ENCODE data around the gene MICALL1.
"Not testable (repeated sequence)": the region's sequence is repeated elsewhere in the genome, so short reads cannot be mapped to it uniquely, and the experiment has no call there.

MICALL1 gene

DNA sequence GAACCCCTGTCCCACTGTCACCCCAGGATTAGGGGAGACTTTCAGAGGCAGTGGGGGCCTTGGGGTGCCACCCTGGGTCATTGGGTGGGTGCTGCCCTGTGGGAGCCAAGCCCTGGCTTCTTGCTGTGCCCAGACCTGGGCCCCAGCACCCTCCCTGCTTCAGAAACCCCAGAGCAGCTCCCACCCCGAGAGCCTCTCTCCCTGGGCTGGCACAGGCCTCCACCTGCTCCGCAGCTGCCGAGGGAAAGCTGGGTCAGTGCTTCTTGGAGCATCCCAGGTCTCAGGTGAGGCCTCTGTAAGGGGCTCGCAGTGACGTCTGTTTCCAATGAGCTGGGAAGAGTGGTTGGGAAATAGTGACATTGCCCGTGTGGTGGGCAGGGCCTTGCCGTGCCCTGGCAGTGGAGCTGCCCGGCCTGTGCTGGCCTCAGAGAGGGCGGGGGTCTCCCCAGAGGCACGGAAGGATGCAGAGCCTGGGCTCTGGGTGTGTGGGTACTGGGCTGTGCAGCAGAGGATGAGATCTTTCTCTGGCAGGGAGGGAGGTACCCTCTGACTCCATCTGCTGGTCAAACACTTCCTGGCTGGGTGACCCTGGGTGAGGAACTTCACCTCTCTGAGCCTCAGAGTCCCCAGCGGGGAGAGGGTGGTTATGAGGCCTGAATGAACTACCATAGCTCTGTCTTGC lies 24.3 kb downstream of the MICALL1 start:
- DNase-seq (ENCODE audit: low spot score) = peak; percentile 77

DNA sequence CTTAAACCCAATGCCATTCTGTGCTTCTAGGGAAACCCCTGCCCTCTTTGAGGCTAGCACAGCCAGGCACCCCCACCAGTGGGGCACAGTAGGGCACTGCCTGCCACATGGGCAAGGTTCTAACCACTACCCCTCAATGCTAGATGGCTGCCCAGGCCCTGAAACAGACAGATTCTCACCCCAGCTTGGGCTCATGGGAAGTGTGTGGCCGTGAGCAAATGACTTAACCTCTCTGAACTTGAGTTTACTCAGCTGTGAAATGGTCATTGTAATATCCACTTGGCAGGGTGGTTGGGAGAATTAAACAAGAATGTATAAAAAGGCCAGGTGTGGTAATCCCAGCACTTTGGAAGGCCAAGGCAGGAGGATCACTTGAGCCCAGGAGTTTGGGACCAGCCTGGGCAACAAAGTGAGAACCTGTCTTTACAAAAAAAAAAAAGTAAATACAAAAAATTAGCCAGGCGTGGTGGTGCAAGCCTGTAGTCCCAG lies 24.9 kb downstream of the MICALL1 start:
- DNase-seq (ENCODE audit: low spot score) = no peak

DNA sequence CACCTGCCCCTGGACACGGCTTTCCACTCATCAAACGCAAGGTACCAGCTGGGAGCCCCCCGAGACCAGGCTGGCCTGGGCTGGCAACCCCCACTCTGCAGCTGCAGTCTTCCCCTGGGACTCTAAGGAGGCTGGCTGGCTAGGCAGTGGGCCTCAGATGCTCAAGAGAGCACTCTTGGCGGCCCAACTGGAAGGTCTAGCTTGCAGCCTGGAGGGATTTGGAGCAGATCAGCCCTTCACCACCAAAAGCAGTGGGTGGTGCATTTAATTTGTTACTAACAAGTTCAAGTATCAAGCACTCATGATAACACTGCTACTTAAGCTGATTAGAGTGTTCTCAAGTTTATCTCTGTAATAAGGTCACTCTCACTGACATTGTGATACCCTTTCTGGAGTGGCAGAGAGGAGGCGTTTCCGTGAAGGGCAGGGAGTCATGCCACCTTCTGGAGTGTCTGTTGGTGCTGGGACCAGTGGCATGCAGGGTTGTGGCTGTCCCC lies 25.8 kb downstream of the MICALL1 start:
- DNase-seq (ENCODE audit: low spot score) = no peak

DNA sequence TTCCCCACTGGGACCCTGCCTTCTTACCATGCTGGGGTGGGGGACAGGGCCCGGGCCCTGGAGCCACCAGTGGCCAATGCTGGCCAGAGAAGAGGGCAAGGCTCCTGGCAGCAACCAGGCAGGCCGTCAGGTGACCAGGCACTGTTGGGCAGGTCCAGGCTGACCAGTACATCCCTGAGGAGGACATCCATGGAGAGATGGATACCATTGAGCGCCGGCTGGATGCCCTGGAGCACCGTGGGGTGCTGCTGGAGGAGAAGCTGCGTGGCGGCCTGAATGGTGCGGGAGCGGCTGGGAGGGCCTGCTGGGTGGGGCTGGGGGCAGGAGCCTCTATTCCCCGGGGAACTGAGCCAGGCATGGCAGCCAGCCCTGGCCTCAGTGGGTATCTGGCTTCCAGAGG lies 26.3 kb downstream of the MICALL1 start:
- no peak for DNase-seq (ENCODE audit: low spot score)

DNA sequence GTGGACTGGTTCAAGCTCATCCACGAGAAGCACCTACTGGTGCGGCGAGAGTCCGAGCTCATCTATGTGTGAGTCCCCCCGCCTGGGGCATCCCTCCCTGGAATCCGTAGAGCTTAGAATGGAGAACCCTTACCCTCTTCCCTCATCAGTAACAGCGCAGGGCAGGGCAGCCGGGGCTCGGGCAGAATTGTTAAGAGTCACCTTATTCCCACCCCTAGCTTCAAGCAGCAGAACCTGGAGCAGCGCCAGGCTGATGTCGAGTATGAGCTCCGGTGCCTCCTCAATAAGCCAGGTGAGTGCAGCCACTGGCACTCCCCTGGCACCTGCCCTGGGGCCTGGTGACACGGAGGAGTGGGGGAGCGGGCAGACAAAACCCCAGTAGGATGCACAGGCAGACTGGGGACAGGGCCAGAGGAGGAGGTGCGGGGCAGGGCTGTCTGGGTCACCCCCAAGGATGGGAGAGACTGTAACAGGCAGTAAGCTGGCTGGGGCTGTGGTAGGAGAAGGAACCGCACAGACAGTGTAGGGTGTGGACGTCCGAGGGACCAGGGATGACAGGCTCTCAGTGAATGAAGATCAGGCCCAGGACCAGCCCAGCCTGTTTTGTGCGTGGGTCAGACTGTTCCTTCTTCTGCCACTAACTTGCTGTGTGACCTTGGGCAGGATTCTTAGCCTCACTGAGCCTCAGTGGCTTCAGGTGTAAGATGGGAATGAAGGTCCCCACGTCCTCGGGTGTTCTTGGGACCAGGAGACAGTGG lies 26.9 kb downstream of the MICALL1 start:
- DNase-seq (ENCODE audit: low spot score) = no peak

DNA sequence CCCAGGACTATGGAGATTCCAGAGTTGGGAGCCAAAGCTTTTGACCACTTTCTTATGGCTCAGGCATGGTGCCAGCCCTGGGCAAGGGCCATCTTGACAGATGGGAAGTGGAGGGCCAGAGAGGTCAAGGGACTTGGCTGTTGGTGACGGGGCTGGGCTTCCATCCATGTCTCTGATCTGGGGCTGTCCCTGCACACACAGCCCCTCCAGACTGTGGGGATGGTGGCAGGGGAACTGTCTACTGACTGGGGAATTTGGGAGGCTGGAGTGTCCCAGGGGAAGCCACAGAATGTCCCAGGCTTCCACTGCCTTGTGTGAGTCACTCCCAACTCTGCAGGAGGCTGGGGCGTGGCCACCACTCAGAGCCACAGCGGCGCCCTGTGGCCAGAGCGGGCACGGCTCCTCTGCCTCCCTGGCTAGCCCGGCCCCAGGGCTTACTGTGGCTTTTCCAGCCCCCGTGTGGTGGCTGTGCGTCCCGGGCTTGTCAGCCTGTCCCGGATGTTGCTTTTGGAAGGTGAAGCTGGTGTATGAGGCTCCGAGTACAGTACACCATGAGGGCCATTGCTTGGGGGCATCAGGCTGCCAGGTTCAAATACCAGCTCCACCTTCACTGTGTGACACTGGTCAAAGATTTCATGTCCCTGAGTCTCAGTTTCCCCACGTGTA lies 27.7 kb downstream of the MICALL1 start:
- peak; percentile 95 for DNase-seq (ENCODE audit: low spot score)

DNA sequence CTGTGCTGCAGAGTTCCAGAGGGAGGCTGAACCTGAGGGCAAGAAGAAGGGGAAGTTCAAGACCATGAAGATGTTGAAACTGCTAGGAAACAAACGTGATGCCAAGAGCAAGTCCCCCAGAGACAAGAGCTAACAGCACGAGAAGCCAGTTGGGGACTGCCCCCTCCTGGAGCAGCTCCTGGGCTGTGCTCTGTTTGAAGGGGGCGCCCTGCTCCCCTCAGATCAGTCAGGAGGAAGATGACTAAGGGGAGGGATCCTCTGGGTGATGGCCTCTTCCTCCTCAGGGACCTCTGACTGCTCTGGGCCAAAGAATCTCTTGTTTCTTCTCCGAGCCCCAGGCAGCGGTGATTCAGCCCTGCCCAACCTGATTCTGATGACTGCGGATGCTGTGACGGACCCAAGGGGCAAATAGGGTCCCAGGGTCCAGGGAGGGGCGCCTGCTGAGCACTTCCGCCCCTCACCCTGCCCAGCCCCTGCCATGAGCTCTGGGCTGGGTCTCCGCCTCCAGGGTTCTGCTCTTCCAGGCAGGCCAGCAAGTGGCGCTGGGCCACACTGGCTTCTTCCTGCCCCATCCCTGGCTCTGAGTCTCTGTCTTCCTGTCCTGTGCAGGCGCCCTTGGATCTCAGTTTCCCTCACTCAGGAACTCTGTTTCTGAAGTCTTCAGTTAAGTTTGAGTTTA lies 34.7 kb downstream of the MICALL1 start:
- DNase-seq (ENCODE audit: low spot score) = no peak

DNA sequence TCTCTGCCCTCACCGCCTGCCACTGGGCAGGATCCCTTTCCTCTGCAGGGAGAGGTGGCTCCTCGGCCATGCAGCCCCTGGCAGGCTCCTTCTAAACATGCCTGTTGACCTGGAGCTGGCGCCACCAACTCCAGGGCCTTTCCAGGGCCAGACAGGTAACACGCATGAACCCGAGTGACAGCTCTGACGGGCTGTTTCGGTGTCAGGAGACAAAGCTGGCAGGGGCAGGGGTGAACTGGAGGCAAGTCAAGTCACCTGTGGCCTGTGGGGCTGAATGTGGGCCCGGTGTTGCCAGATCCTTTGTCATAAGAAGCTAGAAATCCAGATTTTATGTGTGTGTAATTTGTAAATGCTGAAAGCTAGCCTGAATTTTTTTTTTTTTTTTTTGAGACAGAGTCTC lies 36.0 kb downstream of the MICALL1 start:
- no peak for DNase-seq (ENCODE audit: low spot score)

DNA sequence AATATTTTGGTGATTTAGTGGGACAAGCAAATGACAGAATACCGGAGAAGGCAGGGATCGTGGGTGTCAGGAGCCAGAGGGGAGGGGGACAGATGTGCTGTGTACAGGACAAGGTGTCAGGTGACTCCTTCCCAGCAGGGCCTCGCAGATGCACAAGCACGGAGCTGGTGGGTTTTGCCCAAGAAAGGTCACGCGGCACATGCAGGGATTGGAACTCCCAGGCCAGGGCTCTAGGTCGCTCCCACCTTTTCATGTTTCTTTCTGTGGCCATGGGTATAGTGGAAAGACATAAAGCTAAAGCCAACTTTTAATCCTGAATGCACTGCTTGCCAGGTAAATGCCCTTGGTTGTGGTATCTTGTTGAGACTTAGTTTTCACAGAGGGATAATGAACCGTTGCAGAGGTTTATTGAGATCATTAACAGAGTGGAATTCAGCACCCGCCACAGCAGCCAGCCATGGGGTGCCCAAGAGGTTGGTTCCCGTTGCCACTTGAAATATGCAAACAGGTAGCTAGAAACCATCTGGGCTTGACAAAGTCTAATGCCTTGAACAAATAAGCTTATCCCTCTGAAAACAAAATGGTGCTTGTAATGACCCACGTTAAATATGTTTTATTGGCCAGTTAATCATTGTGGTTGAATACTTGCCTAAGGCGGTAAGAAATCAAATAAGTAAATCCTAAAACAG lies 37.2 kb downstream of the MICALL1 start:
- DNase-seq (ENCODE audit: low spot score) = no peak

DNA sequence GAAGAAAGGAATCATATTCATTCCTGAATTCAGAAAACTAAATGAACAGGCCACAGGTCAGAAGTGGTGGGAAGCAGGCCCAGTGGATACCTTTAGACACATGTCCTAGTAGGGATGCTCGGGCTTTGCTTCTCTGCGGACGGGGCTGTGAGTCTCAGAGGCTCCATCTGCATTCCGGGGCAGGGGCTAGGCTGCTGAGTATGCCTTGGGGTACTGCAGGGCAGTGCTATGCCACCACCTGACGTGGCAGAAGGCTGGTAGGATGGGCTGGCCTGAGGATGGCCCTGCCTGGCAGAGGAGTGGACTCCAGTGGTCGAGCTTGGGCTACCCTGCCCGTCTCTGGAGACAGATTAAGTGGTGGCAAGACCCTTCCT lies 37.7 kb downstream of the MICALL1 start:
- DNase-seq (ENCODE audit: low spot score) = no peak

DNA sequence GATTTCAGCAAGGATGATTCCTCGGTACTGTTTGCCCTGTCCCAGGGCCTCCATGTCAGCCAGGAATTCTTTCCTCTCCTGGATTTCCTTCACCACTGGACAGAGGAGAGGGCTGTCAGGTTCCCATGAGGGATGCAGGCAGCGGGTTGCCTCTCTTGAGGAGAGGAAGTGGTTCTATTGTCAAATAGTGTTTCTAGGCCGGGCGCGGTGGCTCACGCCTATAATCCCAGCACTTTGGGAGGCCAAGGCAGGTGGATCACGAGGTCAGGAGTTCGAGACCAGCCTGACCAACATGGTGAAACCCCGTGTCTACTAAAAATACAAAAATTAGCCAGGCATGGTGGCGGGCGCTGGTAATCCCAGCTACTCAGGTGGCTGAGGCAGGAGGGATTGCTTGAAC lies 38.3 kb downstream of the MICALL1 start:
- not testable (repeated sequence) for DNase-seq (ENCODE audit: low spot score)

DNA sequence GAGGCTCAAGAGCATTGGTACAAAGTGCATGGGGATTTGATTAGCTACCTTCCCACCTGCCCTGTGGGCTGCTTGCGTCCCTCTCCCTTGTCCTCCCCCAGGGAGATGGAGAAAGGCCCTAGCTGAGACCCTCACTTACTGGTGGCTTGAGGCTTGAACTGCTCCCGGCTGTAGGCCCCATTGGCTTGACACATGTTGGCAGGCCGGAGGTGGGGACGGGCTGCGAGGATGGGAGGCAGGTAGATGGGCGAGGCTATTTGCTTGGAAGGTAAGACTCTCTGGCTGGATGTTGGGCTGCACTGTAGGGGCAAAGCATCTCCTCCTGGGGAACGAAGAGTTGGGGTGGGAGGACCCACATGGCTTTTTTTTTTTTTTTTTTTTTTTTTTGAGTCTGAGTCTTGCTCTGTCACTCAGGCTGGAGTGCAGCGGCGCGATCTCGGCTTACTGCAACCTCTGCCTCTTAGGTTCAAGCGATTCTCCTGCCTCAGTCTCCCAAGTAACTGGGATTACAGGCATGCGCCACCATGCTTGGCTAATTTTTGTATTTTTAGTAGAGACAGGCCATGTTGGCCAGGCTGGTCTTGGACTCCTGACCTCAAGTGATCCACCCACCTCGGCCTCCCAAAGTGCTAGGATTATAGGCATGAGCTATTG lies 41.2 kb downstream of the MICALL1 start:
- not testable (repeated sequence) for DNase-seq (ENCODE audit: low spot score)

DNA sequence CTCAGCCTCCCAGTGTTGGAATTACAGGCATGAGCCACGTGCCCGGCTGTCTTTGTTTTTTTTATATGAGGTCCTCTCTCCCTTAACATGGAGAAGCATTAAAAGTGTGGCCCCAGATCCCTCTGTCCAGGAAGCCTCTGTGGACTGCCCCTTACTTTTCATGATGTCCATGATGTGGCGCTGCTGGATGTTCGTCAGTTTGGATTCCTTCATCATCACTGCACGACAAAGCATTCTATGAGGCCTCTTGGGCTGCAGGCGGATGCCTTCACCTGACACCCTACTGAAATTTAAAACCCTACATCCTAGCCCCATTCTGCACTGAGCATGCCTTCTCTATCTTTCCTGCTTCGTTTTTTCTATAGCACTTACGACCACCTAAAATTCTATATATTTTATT lies 45.2 kb downstream of the MICALL1 start:
- no peak for DNase-seq (ENCODE audit: low spot score)

DNA sequence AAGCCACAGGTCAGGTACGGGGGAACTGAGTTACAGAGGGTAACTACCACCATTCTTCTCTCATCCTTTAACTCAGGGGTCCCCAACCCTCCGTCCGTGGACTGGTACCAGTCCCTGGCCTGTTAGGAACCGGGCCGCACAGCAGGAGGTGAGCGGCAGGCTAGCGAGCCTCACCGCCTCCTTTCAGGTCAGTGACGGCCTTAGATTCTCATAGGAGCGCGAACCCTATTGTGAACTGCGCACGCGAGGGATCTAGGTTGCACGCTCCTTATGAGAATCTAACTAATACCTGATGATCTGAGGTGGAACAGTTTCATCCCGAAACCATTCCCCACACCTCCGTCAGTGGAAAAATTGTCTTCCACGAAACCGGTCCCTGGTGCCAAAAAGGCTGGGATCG lies 46.5 kb downstream of the MICALL1 start:
- not testable (repeated sequence) for DNase-seq (ENCODE audit: low spot score)

DNA sequence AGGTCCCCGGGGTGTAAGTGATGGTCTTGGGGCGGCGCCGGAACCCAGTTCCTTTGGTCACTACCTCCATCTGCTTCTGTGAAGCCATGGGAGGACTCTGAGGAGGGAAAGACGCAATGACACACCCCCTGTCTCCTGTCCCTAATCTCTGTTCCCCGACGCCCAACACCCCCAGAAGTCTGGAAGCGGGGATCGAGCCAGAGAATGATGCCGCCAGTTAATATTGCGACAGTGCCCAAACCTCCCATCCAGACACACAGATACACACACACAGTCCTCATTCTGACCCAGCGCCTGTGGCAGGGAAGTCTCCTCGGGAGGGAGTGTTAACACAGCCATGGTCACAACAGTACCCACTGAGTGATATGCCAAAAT lies 47.0 kb downstream of the MICALL1 start:
- no peak for DNase-seq (ENCODE audit: low spot score)

DNA sequence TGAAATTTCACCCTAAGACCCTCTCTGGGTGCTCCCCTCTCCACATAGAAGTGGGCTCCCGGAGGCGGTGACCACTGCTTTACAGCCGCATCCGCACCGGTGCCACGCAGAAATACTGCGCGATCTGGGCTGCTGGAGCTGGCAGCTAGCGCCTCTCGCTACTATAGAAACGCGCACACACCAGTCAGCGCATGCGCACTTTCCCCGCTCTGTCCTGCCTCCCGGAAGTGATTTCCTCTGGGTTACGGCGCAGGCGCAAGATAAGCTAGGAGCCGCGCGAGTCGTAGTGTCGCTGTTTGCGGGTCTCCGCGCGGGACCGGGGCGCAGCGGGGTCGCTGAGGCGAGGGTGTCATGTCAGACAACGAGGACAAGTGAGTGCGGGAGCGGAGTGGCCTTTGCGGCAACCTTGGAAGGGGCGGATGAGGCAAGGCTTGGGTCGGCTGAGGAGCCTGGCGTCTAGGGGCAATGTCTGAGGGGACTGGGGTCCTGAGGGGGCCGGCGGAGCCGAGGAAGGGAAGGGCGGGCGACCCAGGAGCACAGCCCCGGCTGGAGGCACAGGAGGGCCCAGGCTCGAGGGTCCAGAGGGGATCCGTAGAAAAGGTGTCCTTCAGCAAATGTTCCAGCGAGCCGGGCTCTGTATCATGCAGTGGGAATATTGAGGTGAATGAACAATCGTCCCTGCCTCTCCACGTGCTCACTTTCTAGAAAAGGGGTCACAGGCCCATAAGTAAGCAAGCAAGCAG lies 47.5 kb downstream of the MICALL1 start, which contains the start of the genes C22orf23 and POLR2F:
Gene C22orf23 (minus strand): TSS at position 165 of the 743 bp plus-strand sequence. CDS start 452 bp downstream, outside the sequence.
Gene POLR2F (plus strand): TSS at position 263 of the 743 bp plus-strand sequence. CDS start 89 bp downstream, at position 352.
- DNase-seq (ENCODE audit: low spot score) = peak; percentile 99

DNA sequence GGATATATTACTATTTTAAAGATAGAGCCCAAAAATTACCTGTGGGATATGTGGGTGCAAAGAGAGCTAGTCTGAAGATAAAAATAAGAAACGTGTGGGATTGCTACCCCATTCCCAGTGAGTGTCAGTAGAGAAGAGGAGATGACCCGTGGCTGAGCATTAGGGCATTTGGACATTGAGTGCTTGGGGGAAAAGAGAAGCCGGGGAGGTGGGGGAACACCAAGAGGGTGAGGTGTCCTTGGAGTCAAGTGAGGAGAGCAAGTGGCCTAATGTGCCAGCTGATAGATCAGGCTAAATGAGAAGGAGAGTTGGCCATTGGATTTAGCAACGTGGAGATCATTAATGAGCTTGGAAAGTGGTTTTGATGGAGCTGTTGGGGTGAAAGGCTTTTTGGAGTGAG lies 48.6 kb downstream of the MICALL1 start:
- DNase-seq (ENCODE audit: low spot score) = no peak

DNA sequence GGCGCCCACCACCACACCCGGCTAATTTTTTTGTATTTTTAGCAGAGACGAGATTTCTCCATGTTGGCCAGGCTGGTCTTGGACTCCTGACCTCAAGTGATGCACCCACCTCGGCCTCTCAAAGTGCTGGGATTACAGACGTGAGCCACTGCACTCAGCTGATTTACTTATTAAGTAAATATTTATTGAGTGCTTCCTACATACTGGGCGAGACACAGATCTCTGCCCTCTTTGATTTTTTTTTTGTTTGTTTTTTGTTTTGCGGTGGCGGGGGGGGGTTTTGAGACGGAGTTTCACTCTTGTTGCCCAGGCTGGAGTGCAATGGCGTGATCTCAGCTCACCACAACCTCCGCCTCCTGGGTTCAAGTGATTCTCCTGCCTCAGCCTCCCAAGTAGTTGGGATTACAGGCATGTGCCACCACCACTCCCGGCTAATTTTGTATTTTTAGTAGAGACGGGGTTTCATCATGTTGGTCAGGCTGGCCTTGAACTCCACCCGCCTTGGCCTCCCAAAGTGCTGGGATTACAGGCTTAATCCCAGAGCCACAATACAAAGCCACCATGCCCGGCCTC lies 49.8 kb downstream of the MICALL1 start:
- not testable (repeated sequence) for DNase-seq (ENCODE audit: low spot score)

DNA sequence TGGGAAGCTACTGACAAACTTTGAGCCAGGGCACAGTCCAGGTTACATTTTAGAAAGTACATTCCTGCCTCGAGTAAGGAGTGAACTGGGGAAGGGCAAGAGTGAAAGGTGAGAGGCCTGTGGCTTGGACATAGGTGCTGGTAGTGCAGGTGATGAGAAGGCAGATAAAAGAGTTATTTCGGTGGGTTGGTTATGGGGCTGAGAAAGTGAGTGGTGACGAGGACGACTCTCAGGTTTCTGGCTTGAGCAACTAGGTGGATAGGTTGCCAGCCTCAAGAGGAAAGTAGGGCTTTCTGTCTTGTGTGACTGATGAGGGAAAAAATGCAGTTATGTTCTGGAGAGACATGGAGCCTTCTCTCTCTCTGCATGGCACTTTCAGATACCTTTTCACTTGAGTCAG lies 51.1 kb downstream of the MICALL1 start:
- no peak for DNase-seq (ENCODE audit: low spot score)
